ENCODE data around the gene NR6A1.

GRCh38 chr9:124792257-124793014 lies 21.3 kb upstream of the NR6A1 start:
- TF ChIP-seq CTCF (IDR thresholded peaks at IDR 0.05; ENCODE audit: poor library complexity, severe bottlenecking): no peak
- no peak for TF ChIP-seq EP300 (conservative IDR thresholded peaks at IDR 0.05; ENCODE audit: poor library complexity, severe bottlenecking)
- no peak for TF ChIP-seq TAF1 (IDR thresholded peaks at IDR 0.05; ENCODE audit: low read depth)
- TF ChIP-seq MXI1 (conservative IDR thresholded peaks at IDR 0.05; ENCODE audit: poor library complexity, severe bottlenecking): no peak
- TF ChIP-seq POLR2AphosphoS5 (IDR thresholded peaks at IDR 0.05): no peak
- no peak for TF ChIP-seq EZH2 (IDR thresholded peaks at IDR 0.05; ENCODE audit: borderline replicate concordance, insufficient read depth, low read length, poor library complexity, severe bottlenecking)
- no peak for TF ChIP-seq SMC3 (conservative IDR thresholded peaks at IDR 0.05; ENCODE audit: poor library complexity)
- no peak for TF ChIP-seq RAD21 (conservative IDR thresholded peaks at IDR 0.05)
